ENCODE results near the gene INSC. TPM values are rescaled to one million over a fixed set of nuclear protein-coding genes. Genes with fewer than 3 reads are reported as not detected.

INSC gene
- total RNA-seq, 1 experiment from 2014 or later: 0.17 TPM

DNA sequence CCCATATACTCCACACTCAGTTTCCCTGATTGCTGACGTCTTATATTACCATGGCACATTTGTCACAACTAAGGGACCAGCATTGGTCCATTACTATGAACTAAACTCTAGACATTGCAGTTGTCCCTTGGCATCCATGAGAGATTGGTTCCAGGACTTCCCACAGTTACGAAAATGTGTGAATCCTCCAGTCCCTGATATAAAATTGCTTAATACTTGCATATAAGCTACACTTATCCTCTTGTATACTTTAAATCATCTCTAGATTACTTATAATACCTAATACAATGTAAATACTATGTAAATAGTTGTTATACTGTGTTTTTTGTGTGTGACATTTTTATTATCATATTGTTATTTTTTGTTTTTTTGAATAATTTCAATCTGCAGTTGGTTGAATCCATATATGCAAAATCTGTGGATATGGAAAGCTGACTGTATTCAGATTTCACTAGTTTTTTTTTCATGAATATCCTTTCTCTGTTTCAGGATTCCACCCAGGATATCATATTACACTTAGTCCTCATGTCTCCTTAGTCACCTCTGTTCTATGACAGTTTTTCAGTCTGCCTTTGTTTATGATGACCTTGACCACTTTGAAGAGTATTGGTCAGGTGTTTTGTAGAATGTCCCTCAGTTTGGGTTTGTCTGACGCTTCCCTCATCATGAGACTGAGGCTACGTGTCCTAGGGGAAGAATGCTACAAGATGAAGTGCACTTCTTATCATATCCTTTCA lies 55.3 kb downstream of the INSC start:
- TF ChIP-seq ZFX (IDR thresholded peaks at IDR 0.05) (no peak), YY1 (IDR thresholded peaks at IDR 0.05; ENCODE audit: extremely low read depth, insufficient replicate concordance, low read depth, low read length) (no peak), JUND (IDR thresholded peaks at IDR 0.05) (no peak), ELF1 (IDR thresholded peaks at IDR 0.05; ENCODE audit: borderline replicate concordance, low read depth) (no peak), POLR2AphosphoS5 (IDR thresholded peaks at IDR 0.05; ENCODE audit: low read depth, low read length) (no peak), RAD21 (IDR thresholded peaks at IDR 0.05; ENCODE audit: low read depth) (no peak), FOSL1 (IDR thresholded peaks at IDR 0.05; ENCODE audit: low read depth) (no peak), CEBPB (IDR thresholded peaks at IDR 0.05; ENCODE audit: low read depth) (no peak), EZH2phosphoT487 (IDR thresholded peaks at IDR 0.05; ENCODE audit: borderline replicate concordance) (no peak), SRF (IDR thresholded peaks at IDR 0.05; ENCODE audit: low read depth) (no peak), SIN3A (IDR thresholded peaks at IDR 0.05; ENCODE audit: low read depth) (no peak)
- TF ChIP-seq, protein P1, sequence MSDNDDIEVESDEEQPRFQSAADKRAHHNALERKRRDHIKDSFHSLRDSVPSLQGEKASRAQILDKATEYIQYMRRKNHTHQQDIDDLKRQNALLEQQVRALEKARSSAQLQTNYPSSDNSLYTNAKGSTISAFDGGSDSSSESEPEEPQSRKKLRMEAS (IDR thresholded peaks at IDR 0.05): no peak
- TF ChIP-seq, protein P2, sequence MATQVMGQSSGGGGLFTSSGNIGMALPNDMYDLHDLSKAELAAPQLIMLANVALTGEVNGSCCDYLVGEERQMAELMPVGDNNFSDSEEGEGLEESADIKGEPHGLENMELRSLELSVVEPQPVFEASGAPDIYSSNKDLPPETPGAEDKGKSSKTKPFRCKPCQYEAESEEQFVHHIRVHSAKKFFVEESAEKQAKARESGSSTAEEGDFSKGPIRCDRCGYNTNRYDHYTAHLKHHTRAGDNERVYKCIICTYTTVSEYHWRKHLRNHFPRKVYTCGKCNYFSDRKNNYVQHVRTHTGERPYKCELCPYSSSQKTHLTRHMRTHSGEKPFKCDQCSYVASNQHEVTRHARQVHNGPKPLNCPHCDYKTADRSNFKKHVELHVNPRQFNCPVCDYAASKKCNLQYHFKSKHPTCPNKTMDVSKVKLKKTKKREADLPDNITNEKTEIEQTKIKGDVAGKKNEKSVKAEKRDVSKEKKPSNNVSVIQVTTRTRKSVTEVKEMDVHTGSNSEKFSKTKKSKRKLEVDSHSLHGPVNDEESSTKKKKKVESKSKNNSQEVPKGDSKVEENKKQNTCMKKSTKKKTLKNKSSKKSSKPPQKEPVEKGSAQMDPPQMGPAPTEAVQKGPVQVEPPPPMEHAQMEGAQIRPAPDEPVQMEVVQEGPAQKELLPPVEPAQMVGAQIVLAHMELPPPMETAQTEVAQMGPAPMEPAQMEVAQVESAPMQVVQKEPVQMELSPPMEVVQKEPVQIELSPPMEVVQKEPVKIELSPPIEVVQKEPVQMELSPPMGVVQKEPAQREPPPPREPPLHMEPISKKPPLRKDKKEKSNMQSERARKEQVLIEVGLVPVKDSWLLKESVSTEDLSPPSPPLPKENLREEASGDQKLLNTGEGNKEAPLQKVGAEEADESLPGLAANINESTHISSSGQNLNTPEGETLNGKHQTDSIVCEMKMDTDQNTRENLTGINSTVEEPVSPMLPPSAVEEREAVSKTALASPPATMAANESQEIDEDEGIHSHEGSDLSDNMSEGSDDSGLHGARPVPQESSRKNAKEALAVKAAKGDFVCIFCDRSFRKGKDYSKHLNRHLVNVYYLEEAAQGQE (IDR thresholded peaks at IDR 0.05; ENCODE audit: low read depth): no peak
- Histone ChIP-seq H3K9me2 (ENCODE audit: insufficient read depth) (no peaks in the 10 kb centered on the region), H3K27me3 (ENCODE audit: insufficient read depth, low read length) (no peaks in the 10 kb centered on the region; the same call in 1 of the 2 replicates), H3K27ac (ENCODE audit: low read depth, low read length) (no peak overlapping the region), H3K4me1 (ENCODE audit: control insufficient read depth in 1 of 2, insufficient read depth in 2 of 2, low read length in 2 of 2) (peaks cover 0 to 3% of the 10 kb centered on the region in 2 experiments; a peak in 1 of 4 replicates), H3K4me3 (replicated peaks in 1 of 2; ENCODE audit: low read depth in 1 of 2, low read length in 2 of 2) (no peak overlapping the region), H3K4me2 (ENCODE audit: low read length) (no peak overlapping the region), H3K9me3 (ENCODE audit: control insufficient read depth in 1 of 2, insufficient read depth in 1 of 2, low read depth in 1 of 2, low read length in 2 of 2) (no peaks in the 10 kb centered on the region), H3K79me2 (ENCODE audit: insufficient read depth, low read length) (no peaks in the 10 kb centered on the region), H2AFZ (ENCODE audit: low read depth, low read length, poor library complexity, severe bottlenecking) (no peak overlapping the region), H4K20me1 (ENCODE audit: insufficient read depth) (no peaks in the 10 kb centered on the region), H3K36me3 (ENCODE audit: control insufficient read depth in 1 of 2, insufficient read depth in 2 of 2, low read length in 2 of 2) (no peaks in the 10 kb centered on the region), H3K9ac (ENCODE audit: low read length) (no peak overlapping the region)
- intact Hi-C loops (cut with micrococcal nuclease): no loop called here
- ChIA-PET RAD21 (ENCODE audit: low non-redundant PET in 1 of 2, low total read pairs in 2 of 2, uncharacterized antibody in 2 of 2, unreplicated experiment in 2 of 2) (no interaction called here), POLR2A (no interaction called here), CTCF (interaction anchor here (0.9 kb wide), 1 partner anchor 11 kb away, joined by 4 read pairs; no protein-coding TSS in a partner anchor)
- no TSS peak for BruUV-seq (replicated peaks)
- DNase-seq (ENCODE audit: low read depth, low spot score): no peak
- ATAC-seq: no peak

All from HCT116 (cell line).